ENCODE results near the gene SIX4.

DNA sequence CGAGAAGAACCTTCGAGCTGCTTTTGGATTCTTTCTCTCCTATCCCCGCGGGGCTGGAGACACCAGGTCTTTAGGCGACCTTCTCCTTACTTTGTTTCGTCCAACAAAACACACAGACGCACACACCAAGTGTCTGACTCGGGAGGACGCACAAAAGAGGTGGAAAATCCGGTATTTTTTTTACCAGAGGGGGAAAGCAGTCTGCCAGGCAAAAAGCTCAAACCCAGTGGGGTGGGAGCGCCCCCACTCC, 2.1 kb downstream of the SIX4 start:
- TF ChIP-seq, protein P1, sequence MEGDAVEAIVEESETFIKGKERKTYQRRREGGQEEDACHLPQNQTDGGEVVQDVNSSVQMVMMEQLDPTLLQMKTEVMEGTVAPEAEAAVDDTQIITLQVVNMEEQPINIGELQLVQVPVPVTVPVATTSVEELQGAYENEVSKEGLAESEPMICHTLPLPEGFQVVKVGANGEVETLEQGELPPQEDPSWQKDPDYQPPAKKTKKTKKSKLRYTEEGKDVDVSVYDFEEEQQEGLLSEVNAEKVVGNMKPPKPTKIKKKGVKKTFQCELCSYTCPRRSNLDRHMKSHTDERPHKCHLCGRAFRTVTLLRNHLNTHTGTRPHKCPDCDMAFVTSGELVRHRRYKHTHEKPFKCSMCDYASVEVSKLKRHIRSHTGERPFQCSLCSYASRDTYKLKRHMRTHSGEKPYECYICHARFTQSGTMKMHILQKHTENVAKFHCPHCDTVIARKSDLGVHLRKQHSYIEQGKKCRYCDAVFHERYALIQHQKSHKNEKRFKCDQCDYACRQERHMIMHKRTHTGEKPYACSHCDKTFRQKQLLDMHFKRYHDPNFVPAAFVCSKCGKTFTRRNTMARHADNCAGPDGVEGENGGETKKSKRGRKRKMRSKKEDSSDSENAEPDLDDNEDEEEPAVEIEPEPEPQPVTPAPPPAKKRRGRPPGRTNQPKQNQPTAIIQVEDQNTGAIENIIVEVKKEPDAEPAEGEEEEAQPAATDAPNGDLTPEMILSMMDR (IDR thresholded peaks at IDR 0.05; ENCODE audit: insufficient read depth, low read depth, low read length), result no peak
- TF ChIP-seq EZH2 (IDR thresholded peaks at IDR 0.05; ENCODE audit: insufficient read depth, low read length), result no peak
